Endodermal cell (in vitro differentiated cells): ENCODE measurements around the gene COMMD6. TPM values are rescaled to one million over a fixed set of nuclear protein-coding genes. Genes with fewer than 3 reads are reported as not detected.

ENCODE experiments used
- DNase-seq: peaks from one replicate; pipeline ENCODE4 v3.0.0-alpha.2; 2017
- H3K27ac ChIP-seq: 2 replicates; pipeline ENCODE4 v1.5.1; 2013; ENCODE audit warnings: mild to moderate bottlenecking, low read depth, low read length, moderate library complexity
- H3K27me3 ChIP-seq: 2 replicates; pipeline ENCODE4 v1.6.1; 2013; ENCODE audit warnings: mild to moderate bottlenecking, low read length, moderate library complexity; ENCODE audit not compliant: insufficient read depth, control insufficient read depth, poor library complexity, severe bottlenecking
- H3K36me3 ChIP-seq: 2 replicates; pipeline ENCODE4 v1.7.0; 2013; ENCODE audit warnings: mild to moderate bottlenecking, low read length, moderate library complexity; ENCODE audit not compliant: control insufficient read depth, insufficient read depth
- H3K4me1 ChIP-seq: one replicate; pipeline ENCODE4 v1.7.0; 2013; ENCODE audit warnings: low read length; ENCODE audit not compliant: control insufficient read depth, insufficient read depth
- H3K4me3 ChIP-seq: 2 replicates; pipeline ENCODE4 v1.5.1; 2013; ENCODE audit warnings: mild to moderate bottlenecking, low read length, moderate library complexity
- H3K9ac ChIP-seq: 2 replicates; pipeline ENCODE4 v1.6.1; 2013; ENCODE audit warnings: mild to moderate bottlenecking, low read length, moderate library complexity; ENCODE audit not compliant: poor library complexity, severe bottlenecking; ENCODE audit errors: extremely low read depth
- H3K9me3 ChIP-seq: 2 replicates; pipeline ENCODE4 v1.6.1; 2013; ENCODE audit warnings: mild to moderate bottlenecking, low read length, moderate library complexity; ENCODE audit not compliant: control insufficient read depth
- H3K27ac Mint-ChIP-seq: 2 replicates; pipeline ENCODE4 v1.8.0; 2020; ENCODE audit warnings: mixed read lengths
- H3K27me3 Mint-ChIP-seq: 2 replicates; pipeline ENCODE4 v1.8.0; 2021; ENCODE audit warnings: mild to moderate bottlenecking, mixed read lengths; ENCODE audit not compliant: insufficient read depth
- H3K36me3 Mint-ChIP-seq: 2 replicates; pipeline ENCODE4 v1.8.0; 2020; ENCODE audit warnings: low read depth, mixed read lengths
- H3K4me1 Mint-ChIP-seq: 2 replicates; pipeline ENCODE4 v1.8.0; 2020; ENCODE audit warnings: mixed read lengths
- H3K4me3 Mint-ChIP-seq: 2 replicates; pipeline ENCODE4 v1.8.0; 2020; ENCODE audit warnings: mild to moderate bottlenecking, moderate library complexity, mixed read lengths
- H3K9me3 Mint-ChIP-seq: 2 replicates; pipeline ENCODE4 v1.8.0; 2020; ENCODE audit warnings: mild to moderate bottlenecking, mixed read lengths
- WGBS, 2 experiments: methylation state at CpG; one replicate each; pipeline versions ENCODE4 v1.1.5 to v1.1.7; 2013; ENCODE audit warnings: missing lambda C conversion rate in 2 of 2, mixed read lengths in 1 of 2; ENCODE audit not compliant: insufficient coverage in 1 of 2, insufficient read length in 1 of 2; 5-methylcytosine and 5-hydroxymethylcytosine counted together
- total RNA-seq, 2 donors: library from RNA; stranded (reverse); fragmentation: NEBNext Ultra II Directional in 1 of 2; extraction: Animal tissue kit (Norgen Biotek cat#: 25700) in 1 of 2; gene quantifications; 2 replicates in 1 of 2; 3 replicates in 1 of 2; pipeline ENCODE4 v1.2.1, GENCODE V29; 2021
- TF ChIP-seq, protein P1 (sequence below): fragments of 200-600 bp; sonication (generic); conservative IDR thresholded peaks from 2 replicates; pipeline ENCODE4 v1.5.0; 2021; ENCODE audit warnings: antibody characterized with exemption, mild to moderate bottlenecking

COMMD6 gene
- total RNA-seq, 2 donors from 2014 or later: 119 to 128 TPM

DNA sequence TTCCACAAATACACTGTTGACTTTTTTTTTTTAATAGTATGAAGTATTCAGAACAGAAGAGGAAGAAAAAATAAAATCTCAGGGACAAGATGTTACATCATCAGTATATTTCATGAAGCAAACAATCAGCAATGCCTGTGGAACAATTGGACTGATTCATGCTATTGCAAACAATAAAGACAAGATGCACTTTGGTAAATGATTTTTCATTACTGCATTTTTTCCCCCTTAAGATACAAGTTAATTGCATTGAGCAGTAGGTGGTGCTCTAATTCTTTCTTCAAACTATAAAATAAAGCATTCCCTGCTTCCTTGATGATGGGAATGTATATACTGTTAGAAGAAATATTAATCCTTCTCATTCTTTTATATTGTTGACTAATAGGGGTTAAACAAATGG is 29.0 kb upstream of the COMMD6 start:
- Histone ChIP-seq H3K27ac (no peak overlapping the region), H3K4me3 (no peak overlapping the region), H3K36me3 (peaks cover 34% of the 10 kb centered on the region), H3K9ac (no peak overlapping the region), H3K9me3 (no peaks in the 10 kb centered on the region), H3K4me1 (no peaks in the 10 kb centered on the region), H3K27me3 (no peaks in the 10 kb centered on the region)
- Mint-ChIP-seq H3K27ac (no peak overlapping the region), H3K9me3 (no peaks in the 10 kb centered on the region), H3K27me3 (no peaks in the 10 kb centered on the region), H3K4me1 (peaks cover 9% of the 10 kb centered on the region), H3K4me3 (no peak overlapping the region), H3K36me3 (peaks cover 25% of the 10 kb centered on the region)
- TF ChIP-seq, protein P1, sequence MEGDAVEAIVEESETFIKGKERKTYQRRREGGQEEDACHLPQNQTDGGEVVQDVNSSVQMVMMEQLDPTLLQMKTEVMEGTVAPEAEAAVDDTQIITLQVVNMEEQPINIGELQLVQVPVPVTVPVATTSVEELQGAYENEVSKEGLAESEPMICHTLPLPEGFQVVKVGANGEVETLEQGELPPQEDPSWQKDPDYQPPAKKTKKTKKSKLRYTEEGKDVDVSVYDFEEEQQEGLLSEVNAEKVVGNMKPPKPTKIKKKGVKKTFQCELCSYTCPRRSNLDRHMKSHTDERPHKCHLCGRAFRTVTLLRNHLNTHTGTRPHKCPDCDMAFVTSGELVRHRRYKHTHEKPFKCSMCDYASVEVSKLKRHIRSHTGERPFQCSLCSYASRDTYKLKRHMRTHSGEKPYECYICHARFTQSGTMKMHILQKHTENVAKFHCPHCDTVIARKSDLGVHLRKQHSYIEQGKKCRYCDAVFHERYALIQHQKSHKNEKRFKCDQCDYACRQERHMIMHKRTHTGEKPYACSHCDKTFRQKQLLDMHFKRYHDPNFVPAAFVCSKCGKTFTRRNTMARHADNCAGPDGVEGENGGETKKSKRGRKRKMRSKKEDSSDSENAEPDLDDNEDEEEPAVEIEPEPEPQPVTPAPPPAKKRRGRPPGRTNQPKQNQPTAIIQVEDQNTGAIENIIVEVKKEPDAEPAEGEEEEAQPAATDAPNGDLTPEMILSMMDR: peak; percentile 67
- no peak for DNase-seq

DNA sequence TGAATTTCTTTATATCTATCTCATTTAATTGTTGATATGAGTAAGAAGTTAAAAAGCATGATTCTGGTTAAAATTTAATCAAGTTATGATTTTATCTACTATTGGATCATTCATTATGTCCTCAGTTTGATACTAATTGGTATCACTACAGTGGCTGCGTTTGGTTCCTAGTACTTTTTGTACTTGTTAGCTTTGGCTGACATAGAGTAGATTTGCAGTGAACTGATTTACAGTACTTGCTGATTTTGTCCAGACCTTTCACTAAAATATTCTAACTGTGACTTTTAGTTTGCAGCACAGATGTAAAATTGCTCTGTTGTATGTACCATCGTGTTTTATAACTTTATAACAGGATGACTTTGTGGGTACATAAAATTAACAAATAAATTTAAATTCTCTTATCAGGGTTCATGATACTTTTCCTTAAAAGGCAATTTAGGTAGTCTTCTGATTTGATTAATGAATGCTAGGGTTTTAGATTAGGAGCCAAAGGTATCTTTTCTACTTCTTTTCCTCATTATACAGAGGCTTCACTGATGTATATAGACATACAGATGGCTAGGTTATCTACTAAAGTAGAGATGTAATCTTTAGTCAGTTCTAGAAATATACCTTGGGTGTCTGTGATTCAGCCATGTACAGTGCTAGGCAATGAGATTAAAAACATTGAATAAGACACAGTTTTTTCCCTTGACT is 20.7 kb upstream of the COMMD6 start:
- no peak overlapping the region for H3K9ac ChIP-seq
- Mint-ChIP-seq H3K27me3 (no peaks in the 10 kb centered on the region), H3K36me3 (peaks cover 9% of the 10 kb centered on the region), H3K4me3 (no peak overlapping the region), H3K9me3 (no peaks in the 10 kb centered on the region), H3K27ac (no peak overlapping the region), H3K4me1 (no peaks in the 10 kb centered on the region)
- TF ChIP-seq, protein P1: no peak
- H3K9me3 ChIP-seq: no peaks in the 10 kb centered on the region
- WGBS, 2 experiments: 96% methylated on average over 2 of the region's 2 CpGs; no CpG with 5 or more reads in 1 of the 2 experiments
- peaks cover 36% of the 10 kb centered on the region for H3K36me3 ChIP-seq
- no peak for DNase-seq
- no peaks in the 10 kb centered on the region for H3K27me3 ChIP-seq
- H3K4me3 ChIP-seq: no peak overlapping the region
- no peaks in the 10 kb centered on the region for H3K4me1 ChIP-seq
- no peak overlapping the region for H3K27ac ChIP-seq

DNA sequence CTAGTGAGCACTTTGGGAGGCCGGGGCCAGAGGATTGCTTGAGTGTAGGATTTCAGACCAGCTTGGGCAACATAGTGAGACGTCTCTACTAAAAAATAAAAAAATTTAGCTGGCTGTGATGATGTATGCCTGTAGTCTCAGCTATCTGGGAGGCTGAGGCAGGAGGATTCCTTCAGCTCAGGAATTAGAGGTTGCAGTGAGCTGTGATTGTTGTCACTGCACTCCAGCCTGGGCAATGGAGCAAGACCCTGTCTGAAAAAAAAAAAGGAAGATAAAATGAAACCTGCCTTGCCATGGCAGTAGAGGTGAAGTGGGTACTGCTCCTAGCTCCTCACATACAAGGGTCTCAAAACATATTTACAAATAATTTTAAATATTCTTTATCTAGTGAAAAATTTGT is 19.3 kb upstream of the COMMD6 start:
- Histone ChIP-seq H3K4me1 (no peaks in the 10 kb centered on the region), H3K36me3 (peaks cover 32% of the 10 kb centered on the region), H3K27me3 (no peaks in the 10 kb centered on the region), H3K9me3 (no peaks in the 10 kb centered on the region), H3K4me3 (no peak overlapping the region), H3K9ac (no peak overlapping the region), H3K27ac (no peak overlapping the region)
- Mint-ChIP-seq H3K27ac (no peak overlapping the region), H3K4me1 (no peaks in the 10 kb centered on the region), H3K9me3 (no peaks in the 10 kb centered on the region), H3K27me3 (no peaks in the 10 kb centered on the region), H3K36me3 (peaks cover 9% of the 10 kb centered on the region), H3K4me3 (no peak overlapping the region)
- DNase-seq: no peak
- whole genome bisulfite sequencing, 2 experiments: 96 to 100% methylated on average over 1 to 2 of the region's 2 CpGs
- TF ChIP-seq, protein P1: no peak
